Uterus (tissue), 4 donors: ENCODE results near the gene MMP7. TPM values are rescaled to one million over a fixed set of nuclear protein-coding genes. Genes with fewer than 3 reads are reported as not detected.

Experiments used
- DNase-seq, 2 donors: peaks; one replicate each; pipeline ENCODE4 v3.0.0-alpha.2; 2019 to 2020
- H3K27ac ChIP-seq, 2 donors: fragments of 200-600 bp; sonication (generic); 1 replicate in 1 of 2; 2 replicates in 1 of 2; pipeline ENCODE4 v1.5.1; 2016 to 2018
- H3K27me3 ChIP-seq, 2 donors: fragments of 200-600 bp; sonication (generic); one replicate each; pipeline ENCODE4 v1.5.1; 2018 to 2019; ENCODE audit warnings: control low read depth in 1 of 2
- H3K36me3 ChIP-seq, 2 donors: fragments of 200-600 bp; sonication (generic); one replicate each; pipeline ENCODE4 v1.5.1; 2019; ENCODE audit warnings: control low read depth in 1 of 2
- H3K4me1 ChIP-seq, 2 donors: fragments of 200-600 bp; sonication (generic); one replicate each; pipeline ENCODE4 v1.5.1; 2018 to 2019; ENCODE audit warnings: control low read depth in 1 of 2
- H3K4me3 ChIP-seq, 2 donors: fragments of 200-600 bp; sonication (generic); 1 replicate in 1 of 2; 2 replicates in 1 of 2; pipeline ENCODE4 v1.5.1; 2018 to 2019; ENCODE audit warnings: mild to moderate bottlenecking in 1 of 2
- H3K9me3 ChIP-seq, 2 donors: fragments of 200-600 bp; sonication (generic); one replicate each; pipeline ENCODE4 v1.5.1; 2019; ENCODE audit warnings: control low read depth in 1 of 2
- CTCF ChIP-seq, 4 experiments: fragments of 200-600 bp in 2 of 4; fragments of 450-650 bp in 2 of 4; sonication (generic) in 2 of 4; IDR thresholded peaks; one replicate each; pipeline ENCODE4 v1.5.1; 2016 to 2019; ENCODE audit warnings: antibody characterized with exemption in 4 of 4, mild to moderate bottlenecking in 2 of 4, moderate library complexity in 1 of 4
- POLR2A ChIP-seq, 2 donors: fragments of 450-650 bp; IDR thresholded peaks; one replicate each; pipeline ENCODE4 v1.6.1; 2016; ENCODE audit warnings: antibody characterized with exemption in 2 of 2, mild to moderate bottlenecking in 1 of 2, moderate library complexity in 1 of 2
- intact Hi-C: fragments of 100-400 bp; cut with DNase I; formaldehyde crosslinking; loops from one replicate; pipeline ENCODE4 v1.15.1; 2023; ENCODE audit warnings: low total_unique reads
- total RNA-seq, 4 donors: library from RNA; depleted of rRNA in 3 of 4; stranded (reverse); fragments of >200 nt in 3 of 4; gene quantifications; one replicate each; pipeline versions ENCODE4 v1.1.0 to v1.2.4, GENCODE V29; 2014 to 2023
- donor health status: DM: yes; HTN: yes; CAD: no.

The MMP7 gene
- total RNA-seq, 4 donors from 2014 or later, result 7.2 to 40.5 (median 14.6) TPM

GRCh38 chr11:102491969-102492368, 38.6 kb downstream of the MMP7 start:
- H3K4me3 ChIP-seq, result no peak overlapping the region
- H3K36me3 ChIP-seq, result no peaks in the 10 kb centered on the region
- peaks cover 0 to 6% of the 10 kb centered on the region in 2 donors for H3K4me1 ChIP-seq
- H3K27me3 ChIP-seq, result no peaks in the 10 kb centered on the region
- intact Hi-C loops, result no loop called here
- no peaks in the 10 kb centered on the region for H3K9me3 ChIP-seq
- H3K27ac ChIP-seq, result no peak overlapping the region
- DNase-seq, result no peak
- TF ChIP-seq POLR2A (IDR thresholded peaks at IDR 0.05), result no peak
- TF ChIP-seq CTCF (IDR thresholded peaks at IDR 0.05), result no peak

GRCh38 chr11:102489186-102490145, 41.1 kb downstream of the MMP7 start:
- H3K27ac ChIP-seq, result no peak overlapping the region
- H3K36me3 ChIP-seq, result no peaks in the 10 kb centered on the region
- intact Hi-C loops, result no loop called here
- no peaks in the 10 kb centered on the region for H3K27me3 ChIP-seq
- H3K4me3 ChIP-seq, result no peak overlapping the region
- no peak for DNase-seq
- TF ChIP-seq CTCF (IDR thresholded peaks at IDR 0.05), result no peak
- no peak for TF ChIP-seq POLR2A (IDR thresholded peaks at IDR 0.05)
- H3K9me3 ChIP-seq, result no peaks in the 10 kb centered on the region
- no peaks in the 10 kb centered on the region for H3K4me1 ChIP-seq

- no peak for DNase-seq
- Histone ChIP-seq H3K4me3 (no peak overlapping the region), H3K36me3 (no peaks in the 10 kb centered on the region), H3K27ac (no peak overlapping the region), H3K27me3 (no peaks in the 10 kb centered on the region), H3K4me1 (no peaks in the 10 kb centered on the region), H3K9me3 (no peaks in the 10 kb centered on the region)
- intact Hi-C loops, result no loop called here
- no peak for TF ChIP-seq CTCF (IDR thresholded peaks at IDR 0.05)
- TF ChIP-seq POLR2A (IDR thresholded peaks at IDR 0.05), result no peak
Observed at GRCh38 chr11:102488208-102488607, 42.3 kb downstream of the MMP7 start.

GRCh38 chr11:102487214-102487613, 43.3 kb downstream of the MMP7 start:
- no peak for DNase-seq
- Histone ChIP-seq H3K27ac (no peak overlapping the region), H3K36me3 (no peaks in the 10 kb centered on the region), H3K4me3 (no peak overlapping the region), H3K9me3 (no peaks in the 10 kb centered on the region), H3K27me3 (no peaks in the 10 kb centered on the region), H3K4me1 (no peaks in the 10 kb centered on the region)
- intact Hi-C loops, result no loop called here
- TF ChIP-seq POLR2A (IDR thresholded peaks at IDR 0.05), result no peak
- TF ChIP-seq CTCF (IDR thresholded peaks at IDR 0.05), result no peak

GRCh38 chr11:102486584-102486983, 44.0 kb downstream of the MMP7 start:
- Histone ChIP-seq H3K9me3 (no peaks in the 10 kb centered on the region), H3K4me3 (no peak overlapping the region), H3K36me3 (no peaks in the 10 kb centered on the region), H3K27ac (no peak overlapping the region), H3K4me1 (no peaks in the 10 kb centered on the region), H3K27me3 (no peaks in the 10 kb centered on the region)
- intact Hi-C loops, result no loop called here
- DNase-seq, result no peak
- TF ChIP-seq POLR2A (IDR thresholded peaks at IDR 0.05), result no peak
- TF ChIP-seq CTCF (IDR thresholded peaks at IDR 0.05), result no peak
